PC-9 (cell line): ENCODE results near the gene COX7C. TPM values are rescaled to one million over a fixed set of nuclear protein-coding genes. Genes with fewer than 3 reads are reported as not detected.

ENCODE experiments used
- BruUV-seq: library from RNA; stranded (reverse); fragments of 400-500 nt; replicated peaks from 2 replicates; lab custom pipeline; 2021; lab: Mats Ljungman, UMichigan
- CTCF ChIA-PET: fragments of 300-600 bp; sonication (Branson Sonifier 250); formaldehyde crosslinking; loops from one replicate; lab custom pipeline; 2022; ENCODE audit warnings: antibody characterized with exemption; lab: Charles Lee
- POLR2A ChIA-PET: fragments of 300-600 bp; sonication (Branson Sonifier 250); formaldehyde crosslinking; loops from one replicate; lab custom pipeline; 2022; ENCODE audit warnings: antibody characterized with exemption; ENCODE audit not compliant: unreplicated experiment; lab: Charles Lee
- DNase-seq, 2 experiments: peaks; one replicate each; pipeline versions ENCODE4 v3.0.0 to v3.0.0-alpha.2; 2015 to 2022; ENCODE audit warnings: mixed read lengths in 1 of 2
- H2AFZ ChIP-seq: fragments of 200-600 bp; sonication (generic); 2 replicates; pipeline ENCODE4 v1.8.1; 2017; ENCODE audit warnings: antibody characterized with exemption
- H3F3A ChIP-seq: fragments of 200-600 bp; sonication (generic); 2 replicates; pipeline ENCODE4 v1.8.1; 2017; ENCODE audit warnings: antibody characterized with exemption, mild to moderate bottlenecking, low read depth; ENCODE audit not compliant: insufficient read depth
- H3K27ac ChIP-seq: fragments of 200-600 bp; sonication (generic); 2 replicates; pipeline ENCODE4 v1.6.1; 2016; ENCODE audit warnings: mixed run types
- H3K27me3 ChIP-seq: fragments of 200-600 bp; sonication (generic); 2 replicates; pipeline ENCODE4 v1.6.1; 2016; ENCODE audit warnings: low read depth, mixed run types; ENCODE audit not compliant: insufficient read depth
- H3K36me3 ChIP-seq: fragments of 200-600 bp; sonication (generic); 2 replicates; pipeline ENCODE4 v1.6.1; 2016; ENCODE audit warnings: low read depth, mixed run types
- H3K4me1 ChIP-seq: fragments of 200-600 bp; sonication (generic); replicated peaks from 2 replicates; pipeline ENCODE4 v1.6.1; 2016; ENCODE audit warnings: mixed run types; ENCODE audit not compliant: insufficient read depth
- H3K4me2 ChIP-seq: fragments of 200-600 bp; sonication (generic); 2 replicates; pipeline ENCODE4 v1.6.1; 2017; ENCODE audit warnings: mixed run types
- H3K4me3 ChIP-seq: fragments of 200-600 bp; sonication (generic); 2 replicates; pipeline ENCODE4 v1.6.1; 2016; ENCODE audit warnings: mixed run types
- H3K79me2 ChIP-seq: fragments of 200-600 bp; sonication (generic); 2 replicates; pipeline ENCODE4 v1.6.1; 2017; ENCODE audit warnings: low read depth, mixed run types
- H3K9me2 ChIP-seq: fragments of 200-600 bp; sonication (generic); 2 replicates; pipeline ENCODE4 v1.8.1; 2017; ENCODE audit warnings: mild to moderate bottlenecking; ENCODE audit not compliant: insufficient read depth
- H3K9me3 ChIP-seq: fragments of 200-600 bp; sonication (generic); 2 replicates; pipeline ENCODE4 v1.8.1; 2016; ENCODE audit warnings: low read depth; ENCODE audit not compliant: insufficient read depth
- H4K20me1 ChIP-seq: fragments of 200-600 bp; sonication (generic); 2 replicates; pipeline ENCODE4 v1.8.1; 2017; ENCODE audit not compliant: insufficient read depth
- EZH2 ChIP-seq: fragments of 200-600 bp; sonication (generic); IDR thresholded peaks from 2 replicates; pipeline ENCODE4 v1.8.0; 2017; ENCODE audit warnings: antibody characterized with exemption, low read depth
- intact Hi-C: fragments of 100-400 bp; cut with micrococcal nuclease; formaldehyde crosslinking; loops from one replicate; pipeline ENCODE4 v1.10.0; 2022; ENCODE audit not compliant: unreplicated experiment
- total RNA-seq: library from RNA; stranded (reverse); gene quantifications from 2 replicates; pipeline ENCODE4 v1.2.3, GENCODE V29; 2021
- TF ChIP-seq, protein P1 (sequence below): fragments of 200-600 bp; sonication (generic); conservative IDR thresholded peaks from 2 replicates; pipeline ENCODE4 v1.6.1; 2017; ENCODE audit warnings: mixed run types, antibody characterized with exemption, mild to moderate bottlenecking, moderate library complexity

Gene COX7C
- total RNA-seq, 1 experiment from 2014 or later: 489 TPM

DNA sequence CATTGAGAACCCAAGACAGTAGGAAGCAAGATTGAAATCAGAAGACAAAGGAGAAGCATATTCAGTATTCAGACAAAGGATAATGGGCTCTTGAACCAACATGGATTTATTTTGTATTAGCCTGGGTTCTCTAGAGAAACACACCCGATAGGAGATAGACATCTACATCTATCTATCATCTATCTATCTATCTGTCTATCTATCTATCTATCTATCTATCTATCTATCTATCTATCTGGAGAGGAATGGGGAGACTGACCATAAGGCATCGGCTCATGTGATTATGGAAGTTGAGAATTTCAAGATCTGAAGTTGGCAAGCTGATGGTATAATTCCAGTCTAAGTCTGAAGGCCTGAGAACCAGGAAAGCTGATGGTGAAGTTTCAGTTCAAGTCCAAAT, 13.4 kb downstream of the COX7C start:
- H3K79me2 ChIP-seq: no peaks in the 10 kb centered on the region
- H3K9me2 ChIP-seq: no peaks in the 10 kb centered on the region
- H3K4me1 ChIP-seq: no peaks in the 10 kb centered on the region
- no peaks in the 10 kb centered on the region for H3K36me3 ChIP-seq
- TF ChIP-seq EZH2: no peak
- TF ChIP-seq, protein P1, sequence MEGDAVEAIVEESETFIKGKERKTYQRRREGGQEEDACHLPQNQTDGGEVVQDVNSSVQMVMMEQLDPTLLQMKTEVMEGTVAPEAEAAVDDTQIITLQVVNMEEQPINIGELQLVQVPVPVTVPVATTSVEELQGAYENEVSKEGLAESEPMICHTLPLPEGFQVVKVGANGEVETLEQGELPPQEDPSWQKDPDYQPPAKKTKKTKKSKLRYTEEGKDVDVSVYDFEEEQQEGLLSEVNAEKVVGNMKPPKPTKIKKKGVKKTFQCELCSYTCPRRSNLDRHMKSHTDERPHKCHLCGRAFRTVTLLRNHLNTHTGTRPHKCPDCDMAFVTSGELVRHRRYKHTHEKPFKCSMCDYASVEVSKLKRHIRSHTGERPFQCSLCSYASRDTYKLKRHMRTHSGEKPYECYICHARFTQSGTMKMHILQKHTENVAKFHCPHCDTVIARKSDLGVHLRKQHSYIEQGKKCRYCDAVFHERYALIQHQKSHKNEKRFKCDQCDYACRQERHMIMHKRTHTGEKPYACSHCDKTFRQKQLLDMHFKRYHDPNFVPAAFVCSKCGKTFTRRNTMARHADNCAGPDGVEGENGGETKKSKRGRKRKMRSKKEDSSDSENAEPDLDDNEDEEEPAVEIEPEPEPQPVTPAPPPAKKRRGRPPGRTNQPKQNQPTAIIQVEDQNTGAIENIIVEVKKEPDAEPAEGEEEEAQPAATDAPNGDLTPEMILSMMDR: no peak
- no TSS peak for BruUV-seq
- ChIA-PET CTCF (no interaction called here), POLR2A (no interaction called here)
- H4K20me1 ChIP-seq: no peaks in the 10 kb centered on the region
- H3K27ac ChIP-seq: no peak overlapping the region
- H3F3A ChIP-seq: no peaks in the 10 kb centered on the region
- intact Hi-C loops: no loop called here
- DNase-seq: no peak
- no peak overlapping the region for H3K4me2 ChIP-seq
- H3K9me3 ChIP-seq: no peaks in the 10 kb centered on the region
- H3K4me3 ChIP-seq: no peak overlapping the region
- H3K27me3 ChIP-seq: no peaks in the 10 kb centered on the region
- no peak overlapping the region for H2AFZ ChIP-seq

DNA sequence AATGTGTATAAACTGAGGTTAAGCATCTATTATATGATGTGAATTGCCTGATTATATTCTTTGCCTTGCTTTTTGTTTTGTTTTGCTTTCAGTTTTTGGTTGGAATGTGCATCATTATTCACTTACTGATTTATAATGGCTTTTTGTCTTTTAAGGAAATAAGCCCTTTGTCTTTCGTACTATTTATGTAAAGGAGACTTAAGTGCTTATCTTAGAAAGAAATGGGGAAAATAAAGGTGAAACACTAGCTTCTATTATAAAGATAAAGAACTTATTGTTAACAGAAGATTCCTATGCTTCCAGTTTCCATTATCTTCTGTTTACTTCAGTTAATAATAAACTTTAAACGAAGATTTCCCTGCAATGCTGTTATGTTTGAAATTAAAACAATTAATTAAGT, 23.3 kb downstream of the COX7C start:
- no peak for DNase-seq
- H2AFZ ChIP-seq: no peak overlapping the region
- no peaks in the 10 kb centered on the region for H3K9me3 ChIP-seq
- H3K9me2 ChIP-seq: no peaks in the 10 kb centered on the region
- no peaks in the 10 kb centered on the region for H3K4me1 ChIP-seq
- no peak overlapping the region for H3K4me3 ChIP-seq
- no peak for TF ChIP-seq EZH2
- TF ChIP-seq, protein P1: no peak
- H3K4me2 ChIP-seq: no peak overlapping the region
- H3F3A ChIP-seq: no peaks in the 10 kb centered on the region
- intact Hi-C loops: no loop called here
- no TSS peak for BruUV-seq
- H4K20me1 ChIP-seq: no peaks in the 10 kb centered on the region
- POLR2A ChIA-PET: no interaction called here
- CTCF ChIA-PET: no interaction called here
- H3K27ac ChIP-seq: no peak overlapping the region
- no peaks in the 10 kb centered on the region for H3K36me3 ChIP-seq
- H3K79me2 ChIP-seq: no peaks in the 10 kb centered on the region
- H3K27me3 ChIP-seq: no peaks in the 10 kb centered on the region

DNA sequence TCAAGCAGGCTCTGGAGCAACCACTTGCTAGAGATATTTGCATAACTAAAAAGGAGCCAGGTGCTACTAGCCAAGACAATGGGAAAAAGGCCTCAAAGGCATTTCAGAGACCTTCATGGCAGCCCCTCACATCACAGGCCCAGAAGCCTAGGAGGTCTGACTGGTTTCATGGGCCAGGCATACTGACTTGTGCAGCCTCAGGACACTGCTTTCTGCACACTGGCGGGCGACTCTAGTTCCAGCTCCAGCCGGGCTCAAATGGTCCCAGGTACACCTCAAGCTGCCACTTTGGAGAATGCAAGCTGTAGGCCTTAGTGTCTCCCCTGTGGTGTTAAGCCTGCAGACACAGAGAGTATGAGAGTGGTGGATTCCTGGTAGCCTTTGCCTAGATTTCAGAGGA, 27.1 kb downstream of the COX7C start:
- Histone ChIP-seq H3K36me3 (no peaks in the 10 kb centered on the region), H3K4me2 (no peak overlapping the region), H3K4me3 (no peak overlapping the region), H3K9me3 (no peaks in the 10 kb centered on the region), H4K20me1 (no peaks in the 10 kb centered on the region), H3K27me3 (no peaks in the 10 kb centered on the region), H3K4me1 (no peaks in the 10 kb centered on the region), H3K9me2 (no peaks in the 10 kb centered on the region; the same call in 1 of the 2 replicates), H2AFZ (no peak overlapping the region), H3K79me2 (no peaks in the 10 kb centered on the region), H3K27ac (no peak overlapping the region), H3F3A (no peaks in the 10 kb centered on the region)
- TF ChIP-seq, protein P1: no peak
- TF ChIP-seq EZH2: no peak
- DNase-seq: no peak
- no TSS peak for BruUV-seq
- ChIA-PET CTCF (no interaction called here), POLR2A (no interaction called here)
- intact Hi-C loops: no loop called here
